GM19455 (cell line): ENCODE results near the gene SMAD2.
"Not testable (repeated sequence)": the region's sequence is repeated elsewhere in the genome, so short reads cannot be mapped to it uniquely, and the experiment has no call there.

Experiments
- ATAC-seq: cut with Tn5 transposase; IDR thresholded peaks from one replicate; pipeline ENCODE4 v1.9.1; 2021; ENCODE audit not compliant: unreplicated experiment

Gene SMAD2

DNA sequence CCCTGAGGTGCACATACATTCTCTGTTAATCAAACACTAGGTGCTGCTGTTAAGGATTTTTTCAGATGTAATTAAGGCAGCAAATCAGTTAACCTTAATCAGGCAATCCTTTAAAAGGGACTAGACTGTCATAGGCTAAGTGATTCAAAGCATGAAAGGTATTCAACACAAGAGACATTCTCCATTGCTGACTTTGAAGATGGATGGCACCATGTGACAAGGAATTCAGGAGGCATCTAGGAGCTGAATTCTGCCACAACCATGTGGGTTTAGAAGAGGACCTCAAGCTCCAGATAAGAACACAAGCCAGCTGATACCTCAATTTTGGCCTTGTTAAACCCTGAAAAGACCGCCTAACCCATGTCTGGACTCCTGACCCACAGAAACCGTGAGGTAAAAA is 84.0 kb downstream of the SMAD2 start:
- no peak for ATAC-seq

DNA sequence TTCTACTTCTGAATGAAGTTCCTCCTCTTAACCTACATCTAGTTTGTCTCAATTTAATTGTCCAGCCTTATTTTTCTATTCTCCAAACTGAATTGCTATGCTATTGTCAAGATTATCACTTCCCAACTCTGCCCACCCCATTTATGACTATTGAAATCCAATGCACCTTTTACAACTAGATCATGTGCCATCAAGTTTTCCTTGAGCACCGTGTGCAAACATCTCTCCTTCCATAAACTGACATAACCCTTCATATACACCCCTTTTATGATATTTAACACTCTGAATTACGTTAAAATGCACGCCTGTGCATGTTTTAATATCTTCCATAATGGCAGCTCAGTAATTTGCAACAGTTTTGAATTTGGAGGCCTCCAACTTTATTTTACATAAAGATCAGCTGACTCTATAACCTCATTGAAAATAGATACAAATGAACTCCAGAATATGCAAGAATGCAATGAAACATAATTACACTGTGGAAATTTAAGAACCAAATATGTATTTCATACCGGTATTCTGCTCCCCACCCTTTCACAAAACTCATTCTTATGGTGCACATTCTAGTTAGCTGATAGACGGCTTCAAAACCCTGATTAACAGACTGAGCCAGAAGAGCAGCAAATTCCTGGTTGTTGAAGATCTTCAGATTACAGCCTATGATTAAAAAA is 85.5 kb downstream of the SMAD2 start:
- no peak for ATAC-seq

DNA sequence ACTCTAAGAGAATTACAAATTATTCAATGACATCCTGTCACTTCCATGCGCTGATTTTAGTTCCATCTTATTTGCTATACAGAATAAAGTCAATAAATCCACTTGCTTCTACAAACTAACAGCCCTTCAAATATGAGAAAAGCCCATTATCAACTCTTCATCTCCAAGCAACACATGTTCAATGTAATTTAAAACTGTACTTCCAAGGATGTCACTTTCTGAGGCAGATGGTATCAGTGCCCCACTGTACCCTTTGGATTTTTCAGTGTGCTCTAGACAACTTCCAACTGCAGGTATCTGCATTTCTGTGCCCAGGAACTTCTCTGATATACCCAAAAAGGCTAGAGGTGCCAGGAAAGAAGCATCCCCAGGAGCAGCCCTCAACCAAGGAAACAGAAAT is 87.6 kb downstream of the SMAD2 start:
- no peak for ATAC-seq

DNA sequence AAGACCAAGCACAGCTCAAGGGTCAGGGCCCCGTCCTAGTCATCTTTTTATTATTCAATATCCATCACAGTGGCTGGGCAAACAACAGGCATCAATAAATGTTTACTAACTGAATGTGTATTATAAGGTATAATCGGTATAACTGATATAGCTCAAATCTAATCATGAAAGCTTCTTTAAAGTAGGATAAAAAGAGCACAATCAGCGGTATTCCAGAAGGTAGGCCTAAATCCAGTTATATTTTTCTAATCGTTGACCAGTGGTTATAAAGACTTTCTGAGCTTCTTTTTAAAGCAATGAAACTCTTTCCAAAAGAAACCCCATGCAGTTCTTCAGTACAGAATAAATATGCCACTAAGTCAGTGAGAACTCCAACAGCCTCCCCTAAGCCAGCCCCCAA is 92.1 kb downstream of the SMAD2 start:
- no peak for ATAC-seq

DNA sequence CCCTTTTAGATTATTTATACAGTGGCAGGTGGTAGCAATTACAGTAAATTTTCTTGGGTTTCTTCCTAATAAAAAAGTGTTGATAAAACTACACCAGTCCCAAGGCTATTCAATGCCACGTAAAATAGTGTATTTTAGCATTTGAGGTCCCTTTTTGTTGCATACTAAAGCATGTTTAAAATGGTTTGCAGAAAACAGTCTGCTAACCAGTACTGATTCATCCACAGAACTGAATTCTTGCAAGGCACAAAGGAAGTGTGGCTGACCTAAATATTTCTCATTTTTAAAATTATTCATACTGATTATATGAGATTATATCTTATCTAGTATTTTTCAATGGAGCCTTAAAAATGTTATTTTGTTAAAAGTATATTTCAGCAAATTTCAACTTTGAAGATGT is 98.1 kb downstream of the SMAD2 start:
- no peak for ATAC-seq

DNA sequence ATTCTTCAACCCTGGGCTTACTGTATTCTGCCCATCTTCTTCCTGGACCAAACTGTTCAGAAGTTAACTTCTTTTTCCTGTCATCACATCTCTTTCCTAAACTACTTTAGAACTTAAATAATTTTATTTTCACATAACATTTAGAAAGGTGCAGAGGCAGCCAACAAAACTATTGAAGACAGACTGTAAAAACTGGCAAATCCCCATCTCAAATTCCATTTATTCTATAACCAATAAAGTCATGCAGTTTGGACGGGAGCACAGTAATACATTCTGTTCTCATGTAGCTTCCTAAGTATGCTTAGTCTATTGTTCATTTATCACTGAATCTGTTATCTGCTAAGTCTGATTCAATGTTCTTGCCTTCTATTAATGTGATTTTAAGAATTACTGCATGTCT is 99.1 kb downstream of the SMAD2 start:
- no peak for ATAC-seq

DNA sequence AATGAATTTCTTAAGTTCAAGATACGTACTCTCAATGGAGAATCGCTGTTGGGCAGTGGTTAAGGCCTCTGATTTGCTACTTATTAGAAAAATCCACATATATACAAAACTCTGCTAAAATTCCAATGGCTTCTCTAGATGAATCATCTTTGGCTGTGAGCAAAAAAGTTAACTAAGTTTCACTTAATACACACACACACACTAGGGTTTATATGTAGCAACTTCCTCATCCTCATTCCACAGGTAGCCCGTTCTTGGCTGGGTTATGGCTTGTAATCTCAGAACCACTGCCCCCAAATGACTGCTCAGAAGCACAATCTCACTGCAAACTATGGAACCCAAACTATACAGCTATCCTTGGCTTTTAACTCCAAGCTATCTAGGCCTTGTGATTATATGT is 99.7 kb downstream of the SMAD2 start:
- ATAC-seq, result no peak

DNA sequence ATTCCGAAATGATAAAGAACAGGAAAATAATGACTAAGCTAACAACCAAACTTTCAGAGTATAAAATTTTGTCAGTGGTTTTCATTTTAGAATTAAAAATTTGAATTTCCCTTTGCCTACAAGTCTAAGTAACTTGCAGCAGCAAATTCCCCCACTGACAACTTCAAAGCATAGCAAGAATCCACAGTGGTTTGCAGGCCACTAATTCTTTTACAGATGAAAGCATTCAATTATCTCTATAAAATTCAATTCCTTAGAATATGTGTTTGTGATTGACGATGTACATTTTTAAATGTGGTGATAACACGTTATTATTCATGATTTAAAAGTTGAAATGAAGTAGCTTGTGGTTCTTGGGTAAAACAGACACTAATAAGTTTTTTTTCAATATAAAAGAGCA is 100.6 kb downstream of the SMAD2 start:
- no peak for ATAC-seq

DNA sequence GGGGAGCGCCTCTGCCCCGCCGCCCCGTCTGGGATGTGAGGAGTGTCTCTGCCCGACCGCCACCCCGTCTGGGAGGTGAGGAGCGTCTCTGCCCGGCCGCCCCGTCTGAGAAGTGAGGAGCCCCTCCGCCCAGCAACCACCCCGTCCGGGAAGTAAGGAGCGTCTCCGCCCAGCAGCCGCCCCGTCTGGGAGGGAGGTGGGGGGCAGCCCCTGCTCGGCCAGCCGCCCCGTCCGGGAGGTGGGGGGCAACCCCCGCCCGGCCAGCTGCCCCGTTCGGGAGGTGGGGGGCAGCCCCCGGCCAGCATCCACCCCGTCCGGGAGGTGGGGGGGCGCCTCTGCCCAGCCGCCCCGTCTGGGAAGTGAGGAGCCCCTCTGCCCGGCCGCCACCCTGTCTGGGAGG is 102.4 kb downstream of the SMAD2 start:
- ATAC-seq, result not testable (repeated sequence)

DNA sequence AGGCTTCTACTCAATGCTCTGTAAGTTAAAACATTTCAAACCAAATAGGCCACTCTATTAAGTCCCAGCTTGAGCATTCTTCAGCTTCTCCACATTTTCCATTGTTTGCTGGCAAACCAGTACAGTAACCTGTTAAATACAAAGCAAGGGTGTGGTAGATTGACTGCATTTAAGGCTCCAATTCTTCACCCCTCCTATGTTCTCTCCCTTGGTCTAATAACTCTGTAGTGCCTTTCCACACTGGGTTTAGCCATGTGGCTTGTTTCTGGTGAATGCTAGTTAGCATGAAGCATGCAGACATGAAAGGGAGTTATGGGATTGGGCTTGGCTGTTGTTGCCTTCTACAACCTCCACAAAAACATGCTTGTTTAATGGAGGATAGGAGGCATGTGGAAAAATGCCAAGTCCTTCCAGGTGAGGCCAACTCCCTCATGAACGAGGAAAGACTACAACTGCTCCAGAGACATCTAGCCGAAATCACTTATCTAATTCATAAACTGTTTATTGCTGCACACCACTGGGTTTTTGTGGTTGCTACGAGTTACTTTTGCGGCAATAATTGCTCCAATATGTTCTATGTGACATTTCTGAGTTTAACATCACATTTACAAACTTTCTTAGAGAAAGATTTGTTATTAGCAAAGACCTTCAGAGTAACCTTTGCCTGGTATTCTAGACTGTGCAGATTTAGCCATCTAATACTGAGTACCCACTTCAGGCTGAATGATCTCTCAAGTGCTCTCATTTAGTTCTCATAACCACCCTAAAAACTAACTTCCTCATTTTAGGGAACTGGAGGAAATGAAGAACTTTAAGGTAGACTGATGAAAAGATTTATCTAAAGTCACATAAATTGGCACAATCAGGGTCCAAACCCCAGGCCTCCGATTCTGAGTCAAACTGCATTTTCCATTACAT is 104.0 kb downstream of the SMAD2 start:
- no peak for ATAC-seq

DNA sequence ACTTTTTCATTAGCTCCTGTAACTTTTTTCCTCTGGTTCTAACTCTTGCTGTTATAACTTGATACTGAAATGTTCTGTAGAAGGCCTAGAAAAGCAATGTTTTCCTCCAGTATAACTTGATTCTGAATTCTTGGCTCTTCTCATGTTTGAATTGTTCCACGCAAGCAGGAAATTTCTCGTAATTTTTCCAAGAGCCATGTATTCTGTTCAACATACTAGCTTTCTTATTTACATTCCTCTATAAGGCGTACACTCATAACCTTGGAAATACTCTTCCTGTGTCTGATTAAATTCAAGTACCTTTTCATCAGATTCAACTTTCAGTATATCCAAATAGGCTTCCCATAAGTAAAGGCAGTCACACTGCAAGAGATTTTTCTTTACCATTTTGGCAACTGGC is 109.1 kb downstream of the SMAD2 start:
- no peak for ATAC-seq

DNA sequence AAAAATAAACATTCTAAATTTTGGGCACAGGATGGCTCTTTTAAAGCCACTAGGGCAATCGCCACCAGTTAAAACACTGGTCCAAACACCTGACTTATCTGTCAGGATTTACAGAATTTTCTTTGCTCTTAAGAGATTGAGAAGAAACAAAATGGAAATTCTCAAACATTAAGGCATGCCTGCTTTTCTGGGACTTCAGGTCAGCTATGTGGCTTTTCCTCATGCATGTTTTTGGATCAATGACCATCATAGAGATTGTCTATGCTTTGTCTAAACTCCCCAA is 112.7 kb downstream of the SMAD2 start:
- ATAC-seq, result no peak

DNA sequence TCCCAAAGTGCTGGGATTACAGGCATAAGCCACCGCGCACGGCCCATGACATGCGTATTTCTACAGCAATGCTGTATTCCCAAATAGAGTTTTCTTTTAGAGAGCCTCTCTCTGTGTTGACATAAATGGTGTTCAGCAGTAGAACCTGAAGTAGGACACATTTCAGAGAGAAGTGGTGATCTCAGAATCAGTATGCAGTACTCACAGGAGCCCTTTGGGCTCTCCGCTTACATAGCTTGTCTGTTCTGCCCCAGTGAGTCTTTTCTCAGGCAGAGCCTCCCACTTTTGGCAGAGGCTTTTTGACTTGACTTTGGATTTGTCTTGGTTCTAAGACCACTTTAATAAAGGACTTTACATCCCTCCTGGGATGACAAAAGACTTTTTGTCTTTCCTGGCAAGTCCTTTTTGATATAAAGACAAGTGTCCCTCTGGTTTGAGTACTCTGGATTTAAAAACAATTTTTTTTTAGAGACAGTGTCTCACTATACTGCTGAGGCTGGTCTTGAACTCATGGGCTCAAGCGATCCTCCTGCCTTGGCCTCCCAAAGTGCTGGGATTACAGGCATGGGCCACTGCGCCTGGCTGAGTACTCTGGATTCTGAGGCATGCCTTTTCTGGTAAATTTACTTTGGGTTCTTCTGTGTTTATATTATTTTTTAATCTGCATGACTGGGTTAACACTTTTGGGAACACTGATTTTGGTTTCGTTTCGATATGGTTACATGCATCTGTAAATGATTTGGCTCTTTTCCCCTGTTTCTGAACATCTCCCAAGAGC is 113.3 kb downstream of the SMAD2 start:
- ATAC-seq, result no peak

DNA sequence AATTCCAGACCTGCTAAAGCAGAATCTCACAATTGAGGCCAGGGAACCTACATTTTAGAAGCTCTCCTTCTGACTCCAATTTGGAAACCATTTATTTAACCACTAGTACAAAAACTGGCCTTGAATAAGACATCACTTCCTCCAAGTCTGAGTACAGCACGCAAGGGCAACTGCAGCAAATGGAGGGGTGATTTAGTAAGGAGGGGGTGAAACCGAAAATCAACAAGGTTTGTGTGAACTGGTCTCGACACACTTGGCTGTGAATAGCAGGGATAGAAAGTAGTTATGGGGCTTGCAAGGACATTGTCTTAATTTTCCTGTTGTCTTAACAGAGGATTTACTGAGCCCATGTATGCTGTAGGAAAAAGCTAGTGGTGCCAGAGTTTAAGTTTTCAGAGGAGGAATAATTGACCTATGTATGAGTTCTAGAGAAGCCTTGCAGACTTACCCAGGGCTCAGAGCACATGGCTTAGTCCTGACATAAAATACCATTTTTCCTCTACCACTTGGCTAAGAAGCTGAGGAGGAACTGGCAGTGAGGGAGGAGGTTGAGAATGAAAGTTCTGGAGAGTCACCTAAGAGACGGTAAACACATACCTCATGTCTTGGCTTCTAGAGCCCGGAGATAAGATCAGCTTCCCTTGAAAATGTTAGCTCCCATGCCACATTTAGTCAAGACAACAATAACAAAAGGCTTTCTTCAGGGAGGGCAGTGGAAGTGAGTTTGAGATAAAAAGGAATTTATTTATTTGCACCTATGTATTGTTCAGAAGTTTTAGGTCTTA is 114.8 kb downstream of the SMAD2 start:
- ATAC-seq, result no peak

DNA sequence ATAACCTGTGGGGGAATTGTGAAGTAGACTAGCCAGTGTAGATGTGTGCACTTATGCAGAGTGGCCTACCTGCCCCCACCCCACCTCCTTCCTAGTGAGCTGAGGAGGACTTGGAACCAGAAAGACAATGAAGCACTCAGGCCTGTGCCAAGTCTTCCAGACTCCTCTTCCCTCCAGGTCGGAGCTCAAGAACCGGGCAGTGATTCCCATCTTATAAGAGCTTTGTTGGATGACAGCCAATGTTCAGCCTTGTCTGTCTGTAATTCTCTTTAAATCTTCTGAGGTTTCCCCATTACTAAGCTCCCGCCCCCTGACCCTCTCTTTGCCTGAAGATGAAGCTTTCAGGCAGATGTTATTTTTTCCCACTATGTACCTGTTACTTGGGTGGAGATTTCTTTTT is 121.0 kb downstream of the SMAD2 start:
- ATAC-seq, result no peak

DNA sequence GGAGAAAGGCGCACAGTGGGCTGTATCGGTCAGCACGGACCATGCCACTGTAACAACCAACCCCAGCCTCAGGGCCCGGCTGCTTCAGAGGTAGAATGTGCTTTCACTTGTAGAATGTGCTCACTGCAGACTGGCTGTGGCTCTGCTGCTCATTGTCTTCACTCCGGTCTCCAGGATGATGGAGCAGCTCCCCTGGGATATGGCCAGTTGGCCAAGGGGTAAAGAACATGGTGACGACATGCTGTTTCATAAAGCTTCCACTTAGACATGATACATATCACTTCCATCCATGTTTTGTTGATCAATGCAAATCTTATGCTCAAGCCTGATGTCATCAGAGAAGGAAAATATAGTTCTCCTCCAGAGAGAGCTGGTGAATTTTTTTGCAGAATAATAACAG is 127.7 kb downstream of the SMAD2 start:
- no peak for ATAC-seq

DNA sequence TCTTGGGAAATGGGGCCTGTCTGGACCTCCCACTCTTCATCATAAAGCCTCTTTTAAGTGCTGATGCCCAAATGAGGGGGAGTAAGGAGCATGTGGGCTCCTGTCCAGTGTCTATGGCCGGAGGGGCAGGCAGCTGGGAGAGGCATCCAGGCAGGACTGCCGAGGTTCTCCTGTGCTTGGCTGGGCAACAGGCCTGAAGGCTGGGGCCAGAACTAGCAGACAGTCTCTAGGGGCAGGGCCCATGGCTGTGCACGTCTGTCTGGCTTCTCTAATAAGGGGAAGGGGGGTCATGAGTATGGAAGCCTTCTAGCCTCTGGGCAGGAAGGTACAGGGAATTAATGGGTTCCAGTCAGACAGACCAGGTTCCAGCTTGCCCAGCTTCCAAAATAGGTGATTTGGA is 128.6 kb downstream of the SMAD2 start:
- ATAC-seq, result no peak

DNA sequence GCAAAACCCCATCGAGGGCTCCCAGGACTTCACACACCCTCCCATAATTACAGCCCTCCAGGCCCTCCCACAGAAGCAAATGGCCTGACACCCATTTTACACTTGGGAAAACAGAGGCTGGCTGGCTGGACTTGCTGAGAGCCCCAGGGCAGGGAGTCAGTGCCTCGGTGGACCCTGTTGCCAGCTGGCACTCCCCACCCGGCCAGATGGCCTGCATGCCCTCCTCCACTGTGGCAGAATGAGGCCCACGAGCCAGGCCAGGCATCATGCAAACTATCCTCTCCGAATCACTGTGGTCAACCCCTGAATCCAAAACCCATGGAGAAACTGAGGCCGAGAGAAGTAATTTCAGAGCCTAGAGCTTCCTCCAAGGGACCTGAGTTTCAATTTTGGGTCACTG is 129.7 kb downstream of the SMAD2 start:
- ATAC-seq, result no peak

DNA sequence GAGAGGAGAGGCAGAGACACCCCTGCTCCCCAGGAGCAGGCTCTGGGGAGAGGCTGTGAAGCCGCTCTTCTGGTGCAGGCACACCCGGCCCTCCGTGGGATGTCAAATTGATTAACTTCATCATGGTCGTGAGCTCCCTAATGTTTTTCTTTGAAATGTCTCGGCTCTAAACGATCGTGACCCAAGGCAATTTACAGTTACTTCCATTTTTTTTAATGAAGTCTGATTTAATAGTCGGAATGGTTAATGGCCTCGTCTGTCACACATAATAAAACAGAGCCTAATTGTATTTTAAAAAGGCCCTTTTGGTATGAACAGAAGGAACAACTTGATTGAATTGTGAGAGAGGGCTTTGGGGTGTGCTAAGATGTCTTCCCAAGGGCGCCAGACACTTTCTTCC is 130.2 kb downstream of the SMAD2 start:
- no peak for ATAC-seq

DNA sequence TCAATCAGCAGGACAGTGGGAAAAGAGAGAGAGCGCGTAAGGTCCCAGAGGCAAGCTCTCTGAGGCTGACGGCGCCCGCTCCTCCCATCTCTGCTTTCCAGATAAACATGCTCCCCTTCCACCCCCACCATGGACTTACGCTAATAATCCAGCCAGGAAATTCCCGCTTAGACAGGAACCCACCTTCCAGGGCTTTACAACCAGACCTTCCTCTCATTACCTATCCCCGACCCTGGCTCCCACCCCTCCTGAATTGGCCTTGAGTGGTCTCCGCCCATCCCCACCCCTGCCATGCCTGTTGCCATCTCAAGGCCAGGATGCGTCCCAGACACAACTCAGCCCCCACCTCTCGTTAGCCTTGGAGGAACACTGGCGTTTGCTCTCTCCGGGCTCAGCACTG is 131.1 kb downstream of the SMAD2 start:
- ATAC-seq, result no peak

DNA sequence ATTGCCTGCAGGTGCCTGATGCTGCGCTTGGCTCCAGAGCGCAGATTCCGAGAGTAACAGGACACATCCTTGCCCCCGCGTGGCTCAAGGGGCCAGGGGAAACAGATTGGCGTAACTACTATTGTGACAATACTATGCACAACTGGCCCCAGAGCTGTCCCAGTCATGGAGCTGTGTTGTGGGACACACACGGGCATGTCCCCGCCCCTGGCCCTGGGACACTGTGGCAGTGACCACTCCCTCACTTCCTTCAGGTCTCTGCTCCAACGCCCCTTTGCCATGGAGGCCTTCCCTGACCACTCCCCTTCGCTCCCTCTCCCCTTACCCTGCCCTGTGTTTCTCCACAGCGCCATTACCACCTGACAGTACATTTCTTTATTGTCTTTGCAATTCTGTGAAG is 132.1 kb downstream of the SMAD2 start:
- no peak for ATAC-seq
